Measurements from ENCODE around the gene FAM222B. TPM values are rescaled to one million over a fixed set of nuclear protein-coding genes. Genes with fewer than 3 reads are reported as not detected.

FAM222B gene
- total RNA-seq, 2 experiments from 2014 or later, result 20.1 to 20.3 TPM

DNA sequence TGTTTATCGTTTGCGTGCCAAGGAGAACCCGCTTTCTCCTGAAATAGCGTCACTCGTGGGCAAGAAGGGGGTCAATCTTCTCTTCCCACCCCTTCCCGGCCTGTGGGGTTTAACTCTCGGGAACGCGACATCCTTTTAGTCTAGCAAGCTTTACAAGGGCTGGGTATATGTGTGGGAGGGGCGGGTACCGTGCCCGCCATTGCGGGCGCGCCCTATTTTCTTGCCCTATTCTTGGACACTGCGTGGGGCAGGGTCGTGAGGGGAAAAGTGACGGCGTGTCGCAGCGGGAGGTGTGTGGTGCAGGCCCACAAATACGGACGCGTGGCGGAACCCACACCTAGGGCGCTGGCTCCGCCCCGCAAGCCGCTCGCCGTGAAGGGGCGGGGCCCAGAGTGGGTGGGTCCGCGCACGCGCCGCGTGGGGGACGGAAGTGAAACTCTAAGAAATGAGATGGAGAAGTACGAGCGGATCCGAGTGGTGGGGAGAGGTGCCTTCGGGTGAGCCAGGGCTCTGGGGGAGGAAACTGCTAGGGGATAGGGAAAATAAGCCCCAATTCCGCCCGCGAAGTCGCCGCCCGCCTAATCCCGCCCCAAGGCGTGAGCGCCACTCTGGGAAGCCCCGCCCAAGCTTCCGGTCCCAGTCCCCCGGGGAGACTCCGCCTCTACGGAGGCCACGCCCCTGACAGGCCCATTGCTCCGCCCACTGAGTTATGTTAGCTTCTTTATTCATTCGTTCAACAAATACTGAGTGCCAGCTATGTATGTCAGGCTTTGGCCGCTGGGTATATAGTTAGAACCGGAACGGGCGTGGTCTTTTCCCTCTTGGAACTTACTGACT is 114.0 kb downstream of the FAM222B start, which contains the start of gene NEK8:
NEK8 (plus strand) TSS at position 425 of the 837 bp plus-strand sequence; CDS start at position 451, 26 bp downstream.
- POLR2A ChIA-PET, result interaction anchor here (0.5 to 5.9 kb wide), 11 partner anchors 9 to 1034 kb away, joined by 3 to 102 read pairs (median 6); partner anchors contain the start of genes DHRS13, PHF12, RPL23A and TRAF4
- CTCF ChIA-PET, result interaction anchor here (1.0 to 9.4 kb wide), 8 partner anchors 9 to 222 kb away, joined by 3 to 286 read pairs (median 10); partner anchors contain the start of genes PHF12, PROCA1, RPL23A and TRAF4

GRCh38 chr17:28726627-28727491 is 115.7 kb downstream of the FAM222B start:
- CTCF ChIA-PET, result interaction anchor here (0.6 to 9.4 kb wide), 29 partner anchors 7 to 390 kb away, joined by 3 to 286 read pairs (median 7); partner anchors contain the start of genes FLOT2, PHF12, PROCA1 and RPL23A

DNA sequence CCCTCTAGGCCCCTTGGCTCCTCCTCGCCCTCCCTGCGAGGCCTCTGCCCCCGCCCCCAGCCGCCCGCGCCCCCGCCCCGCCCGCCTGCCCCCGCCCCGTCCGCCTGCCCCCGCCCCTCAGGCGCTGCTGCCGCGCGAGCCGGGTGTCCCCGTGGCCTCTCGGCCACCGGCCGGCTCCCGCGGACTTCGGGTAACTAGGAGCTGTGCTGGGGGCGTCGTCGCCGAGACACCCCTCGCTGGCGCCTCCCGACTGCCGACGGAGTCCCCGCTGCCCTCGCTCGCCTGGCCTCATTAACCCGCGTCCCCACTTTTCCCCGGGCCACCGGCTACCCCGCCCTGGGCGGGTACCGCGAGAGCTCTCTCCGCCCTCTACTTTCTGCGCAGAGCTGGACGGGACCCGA is 116.4 kb downstream of the FAM222B start, which contains the start of gene TLCD1:
TLCD1 (minus strand) TSS at position 8 of the 401 bp plus-strand sequence. CDS start 136 bp downstream, outside the sequence.
- CTCF ChIA-PET, result interaction anchor here (0.6 to 9.4 kb wide), 23 partner anchors 9 to 231 kb away, joined by 3 to 286 read pairs (median 7); partner anchors contain the start of genes FLOT2, PHF12, PROCA1 and SDF2
- POLR2A ChIA-PET, result interaction anchor here (0.5 to 5.9 kb wide), 8 partner anchors 15 to 225 kb away, joined by 3 to 102 read pairs (median 8); partner anchors contain the start of genes BLTP2, DHRS13, FLOT2 and PHF12

More at GRCh38 chr17:28726627-28727491, 115.7 kb downstream of the FAM222B start:
- POLR2A ChIA-PET, result interaction anchor here (0.5 to 5.9 kb wide), 13 partner anchors 15 to 225 kb away, joined by 3 to 102 read pairs (median 5); partner anchors contain the start of genes BLTP2, DHRS13, FLOT2 and PHF12

- POLR2A ChIA-PET, result interaction anchor here (0.7 to 5.9 kb wide), 7 partner anchors 14 to 224 kb away, joined by 3 to 102 read pairs (median 5); partner anchors contain the start of genes BLTP2, DHRS13, FLOT2 and PROCA1
- CTCF ChIA-PET, result interaction anchor here (0.6 to 9.4 kb wide), 15 partner anchors 14 to 225 kb away, joined by 3 to 286 read pairs (median 8); partner anchors contain the start of genes FLOT2, PHF12, PROCA1 and SDF2
Measured at GRCh38 chr17:28725660-28726225, 116.8 kb downstream of the FAM222B start.

DNA sequence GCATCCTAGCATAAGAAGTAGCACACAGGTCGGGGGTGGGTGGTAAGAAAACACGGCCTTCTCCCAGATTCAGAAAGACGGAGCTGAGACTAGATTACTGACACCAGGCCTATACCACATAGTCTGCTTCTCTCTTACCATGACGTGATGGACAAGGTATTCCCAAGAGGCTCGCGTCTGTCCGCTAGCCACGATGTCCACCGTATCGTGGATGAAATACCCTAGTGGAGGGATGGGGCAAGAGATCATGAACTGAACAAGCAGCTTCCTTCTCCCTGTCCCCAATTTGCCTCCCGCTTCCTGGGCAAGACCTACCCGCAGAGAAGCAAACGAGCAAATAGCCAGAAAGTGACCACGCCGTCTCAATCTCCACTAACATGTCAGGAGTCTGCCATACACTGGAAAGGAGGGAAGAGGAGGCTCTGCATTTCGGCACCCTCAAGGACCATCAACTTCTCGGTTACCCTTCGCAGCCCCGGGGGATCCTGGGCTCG is 117.4 kb downstream of the FAM222B start:
- ChIA-PET CTCF (interaction anchor here (2.3 to 9.4 kb wide), 4 partner anchors 22 to 191 kb away, joined by 10 to 286 read pairs (median 42); partner anchors contain the start of genes FLOT2 and TRAF4), POLR2A (interaction anchor here (0.8 to 5.9 kb wide), 3 partner anchors 22 to 130 kb away, joined by 3 to 102 read pairs (median 3); partner anchors contain the start of genes SUPT6H and TRAF4)

DNA sequence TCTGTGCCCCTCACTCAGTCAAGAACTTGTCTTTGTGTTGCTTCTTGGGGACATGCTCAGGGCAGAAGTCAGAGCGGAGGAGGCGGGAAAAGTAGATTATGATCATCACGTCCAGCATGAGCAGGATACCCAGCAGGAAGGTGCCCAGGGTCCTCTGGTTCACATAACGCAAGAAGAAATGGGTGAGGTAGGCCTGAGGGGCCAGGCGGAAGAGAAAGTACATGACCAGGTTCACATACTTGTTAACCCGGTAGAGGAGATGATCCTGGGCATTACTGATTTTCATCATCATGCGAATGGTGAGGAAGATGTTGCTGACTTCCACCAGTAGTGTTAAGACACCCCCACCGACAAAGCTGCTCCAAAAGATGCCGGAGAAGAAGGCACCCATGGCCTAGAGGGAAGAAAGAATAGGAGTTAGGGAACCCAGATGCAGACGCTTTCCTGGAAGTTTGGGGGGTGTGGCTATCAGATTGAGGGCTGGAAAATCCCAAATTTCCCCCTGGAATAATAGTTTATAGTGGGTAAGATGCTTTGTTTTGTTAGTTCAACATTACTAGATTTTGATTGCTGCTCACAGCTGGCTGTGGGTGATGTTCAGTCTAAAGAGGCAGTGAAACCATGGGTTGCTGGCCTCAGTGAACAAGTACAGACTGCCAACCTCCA is 118.0 kb downstream of the FAM222B start:
- ChIA-PET POLR2A (interaction anchor here (0.8 to 5.9 kb wide), 3 partner anchors 23 to 131 kb away, joined by 3 to 102 read pairs (median 3); partner anchors contain the start of genes SUPT6H and TRAF4), CTCF (interaction anchor here (4.8 to 9.4 kb wide), 2 partner anchors 23 to 39 kb away, joined by 72 to 286 read pairs; partner anchors contain the start of gene TRAF4)

DNA sequence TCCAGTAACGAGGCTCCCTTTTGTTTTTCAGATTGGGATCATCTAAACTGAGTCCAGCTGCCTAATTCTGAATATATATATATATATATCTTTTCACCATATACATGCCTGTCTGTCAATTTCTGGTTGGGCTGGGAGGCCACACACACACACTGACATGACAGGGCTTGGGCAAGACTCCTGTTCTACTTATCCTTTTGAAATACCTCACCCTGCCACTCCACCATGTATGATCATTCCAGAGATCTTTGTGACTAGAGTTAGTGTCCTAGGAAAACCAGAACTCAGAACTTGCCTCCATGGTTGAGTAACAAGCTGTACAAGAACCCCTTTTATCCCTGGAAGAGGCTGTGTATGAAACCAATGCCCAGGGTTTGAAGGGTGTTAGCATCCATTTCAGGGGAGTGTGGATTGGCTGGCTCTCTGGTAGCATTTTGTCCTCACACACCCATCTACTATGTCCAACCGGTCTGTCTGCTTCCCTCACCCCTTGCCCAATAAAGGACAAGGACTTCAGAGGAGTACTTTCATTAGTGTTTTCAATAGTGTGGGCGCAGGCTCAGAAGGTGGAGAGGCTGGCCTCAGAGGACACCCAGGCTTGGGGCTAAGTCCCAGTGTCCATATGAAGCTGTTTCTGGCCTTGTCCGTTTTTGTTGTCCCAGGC is 118.6 kb downstream of the FAM222B start:
- ChIA-PET CTCF (interaction anchor here (9.4 kb wide), 1 partner anchor 23 kb away, joined by 286 read pairs; the partner anchor contains the start of gene TRAF4), POLR2A (interaction anchor here (5.9 kb wide), 1 partner anchor 24 kb away, joined by 102 read pairs; the partner anchor contains the start of gene TRAF4)

GRCh38 chr17:28723159-28723835 is 119.3 kb downstream of the FAM222B start:
- CTCF ChIA-PET, result no interaction called here
- POLR2A ChIA-PET, result interaction anchor here (4.2 kb wide), 1 partner anchor 12 kb away, joined by 43 read pairs; the partner anchor contains the start of gene PROCA1

- ChIA-PET POLR2A (interaction anchor here (0.6 to 4.2 kb wide), 2 partner anchors 11 to 1113 kb away, joined by 4 to 43 read pairs; partner anchors contain the start of gene PROCA1), CTCF (no interaction called here)
Measured at GRCh38 chr17:28722417-28723158, 120.0 kb downstream of the FAM222B start.

DNA sequence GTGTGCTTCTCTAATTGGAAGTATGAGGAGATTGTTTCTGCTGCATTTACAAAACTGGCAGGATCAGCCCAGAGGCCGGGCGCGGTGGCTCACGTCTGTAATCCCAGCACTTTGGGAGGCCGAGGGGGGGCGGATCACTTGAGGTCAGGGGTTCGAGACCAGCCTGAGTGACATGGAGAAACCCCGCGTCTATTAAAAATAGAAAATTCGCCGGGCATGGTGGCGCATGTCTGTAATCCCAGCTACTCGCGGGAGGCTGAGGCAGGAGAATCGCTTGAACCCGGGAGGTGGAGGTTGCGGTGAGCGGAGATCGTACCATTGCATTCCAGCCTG is 121.6 kb downstream of the FAM222B start:
- POLR2A ChIA-PET, result interaction anchor here (0.7 to 4.2 kb wide), 6 partner anchors 7 to 420 kb away, joined by 3 to 43 read pairs (median 10); partner anchors contain the start of genes NEK8 and PROCA1
- CTCF ChIA-PET, result interaction anchor here (1.0 to 1.7 kb wide), 3 partner anchors 11 to 427 kb away, joined by 3 read pairs; partner anchors contain the start of gene BLTP2

GRCh38 chr17:28720247-28720996 is 122.2 kb downstream of the FAM222B start:
- POLR2A ChIA-PET, result interaction anchor here (0.8 to 4.2 kb wide), 11 partner anchors 8 to 420 kb away, joined by 3 to 43 read pairs (median 8); partner anchors contain the start of genes NEK8, PHF12, PIGS and POLDIP2

DNA sequence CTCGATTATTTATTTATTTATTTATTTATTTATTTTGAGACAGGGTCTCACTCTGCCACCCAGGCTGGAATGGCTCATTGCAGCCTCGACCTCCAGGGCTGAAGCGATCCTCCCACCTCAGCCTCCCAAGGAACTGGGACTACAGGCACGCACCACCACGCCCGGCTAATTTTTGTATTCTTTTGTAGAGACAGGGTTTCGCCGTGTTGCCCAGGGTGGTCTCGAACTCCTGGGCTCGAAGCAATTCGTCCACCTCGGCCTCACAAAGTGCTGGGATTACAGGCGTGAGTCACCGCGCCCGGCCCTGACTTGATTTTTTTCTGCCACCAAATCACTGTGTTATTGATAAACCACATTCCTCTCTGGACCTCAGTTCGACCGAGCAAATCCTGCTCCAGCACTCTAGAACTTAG is 123.6 kb downstream of the FAM222B start:
- POLR2A ChIA-PET, result interaction anchor here (0.5 to 4.2 kb wide), 10 partner anchors 7 to 422 kb away, joined by 3 to 43 read pairs (median 8); partner anchors contain the start of genes NEK8, PHF12, PROCA1 and SDF2
- CTCF ChIA-PET, result interaction anchor here (0.8 to 1.5 kb wide), 4 partner anchors 8 to 230 kb away, joined by 3 to 8 read pairs (median 6); partner anchors contain the start of genes NEK8 and PROCA1

More at GRCh38 chr17:28720247-28720996, 122.2 kb downstream of the FAM222B start:
- CTCF ChIA-PET, result interaction anchor here (0.6 to 1.7 kb wide), 6 partner anchors 8 to 103 kb away, joined by 3 to 8 read pairs (median 3); partner anchors contain the start of genes BLTP2, NEK8 and PROCA1

DNA sequence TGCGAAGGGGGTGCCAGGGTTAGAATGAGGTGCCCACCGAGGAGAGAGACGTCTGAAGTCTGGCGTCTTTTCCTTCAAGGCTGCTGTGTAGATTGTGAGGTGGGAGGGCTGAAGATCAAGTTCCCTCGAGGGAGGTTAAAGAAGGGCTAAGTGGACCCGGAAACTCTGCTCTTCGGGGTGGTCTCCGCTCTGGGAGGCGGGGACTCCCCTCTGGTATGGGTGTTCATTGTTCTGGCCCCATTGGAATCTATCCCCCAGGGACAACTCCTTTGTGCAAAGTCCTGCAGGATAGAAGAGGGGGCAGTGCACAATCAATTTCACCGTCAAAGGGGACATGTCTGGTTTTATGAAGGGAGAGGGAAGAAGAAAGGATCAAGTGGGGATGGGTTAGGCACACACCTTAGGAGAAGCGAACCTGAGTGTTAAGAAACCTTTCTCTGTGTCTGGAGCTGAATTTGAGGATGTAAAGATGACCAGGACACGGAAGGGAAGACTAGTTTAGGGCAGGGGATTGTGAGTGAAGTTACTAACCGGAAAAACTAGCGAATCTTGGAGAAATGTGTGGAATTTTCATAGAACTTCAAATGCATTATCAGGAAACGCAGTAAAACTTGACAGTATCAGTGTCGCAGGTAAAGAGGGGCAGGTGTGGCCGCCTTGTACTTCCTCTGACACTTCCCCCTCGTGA is 124.1 kb downstream of the FAM222B start:
- ChIA-PET CTCF (interaction anchor here (1.0 to 1.5 kb wide), 2 partner anchors 10 to 231 kb away, joined by 3 to 8 read pairs; partner anchors contain the start of gene NEK8), POLR2A (no interaction called here)
